Mesendoderm (in vitro differentiated cells): ENCODE data around the gene RXFP1.
A peak's percentile ranks its signal among the peaks of the same experiment; 100 is the strongest.

Experiments used
- DNase-seq: peaks from one replicate; pipeline ENCODE4 v3.0.0; 2013
- H2AK5ac ChIP-seq: 2 replicates; pipeline ENCODE4 v1.6.1; 2013; ENCODE audit warnings: low read length, inconsistent platforms
- H2BK120ac ChIP-seq: 2 replicates; pipeline ENCODE4 v1.6.1; 2013; ENCODE audit warnings: low read depth, mild to moderate bottlenecking, low read length, moderate library complexity, mixed read lengths
- H2BK15ac ChIP-seq: replicated peaks from 2 replicates; pipeline ENCODE4 v1.6.1; 2013; ENCODE audit warnings: low read depth, mild to moderate bottlenecking, moderate library complexity
- H2BK5ac ChIP-seq: 2 replicates; pipeline ENCODE4 v1.6.1; 2013; ENCODE audit warnings: low read length, inconsistent platforms
- H3K18ac ChIP-seq: 2 replicates; pipeline ENCODE4 v1.6.1; 2013; ENCODE audit warnings: mild to moderate bottlenecking, low read length, mixed read lengths
- H3K23ac ChIP-seq: one replicate; pipeline ENCODE4 v1.6.1; 2013; ENCODE audit warnings: low read length
- H3K27ac ChIP-seq: 2 replicates; pipeline ENCODE4 v1.5.1; 2013; ENCODE audit warnings: low read depth, mild to moderate bottlenecking, inconsistent platforms, low read length, moderate library complexity
- H3K27me3 ChIP-seq: 2 replicates; pipeline ENCODE4 v1.6.1; 2013; ENCODE audit warnings: low read length, control low read depth, mild to moderate bottlenecking, inconsistent platforms; ENCODE audit not compliant: insufficient read depth, poor library complexity
- H3K36me3 ChIP-seq: 2 replicates; pipeline ENCODE4 v1.6.1; 2013; ENCODE audit warnings: low read length, inconsistent platforms; ENCODE audit not compliant: control insufficient read depth, insufficient read depth
- H3K4ac ChIP-seq: one replicate; pipeline ENCODE4 v1.6.1; 2013; ENCODE audit warnings: low read depth, mild to moderate bottlenecking, low read length, moderate library complexity
- H3K4me1 ChIP-seq: 2 replicates; pipeline ENCODE4 v1.6.1; 2013; ENCODE audit warnings: low read depth, low read length, inconsistent platforms; ENCODE audit not compliant: control insufficient read depth
- H3K4me2 ChIP-seq: 2 replicates; pipeline ENCODE4 v1.6.1; 2013; ENCODE audit warnings: low read length
- H3K4me3 ChIP-seq: 2 replicates; pipeline ENCODE4 v1.5.1; 2013; ENCODE audit warnings: mild to moderate bottlenecking, low read length
- H3K56ac ChIP-seq: one replicate; pipeline ENCODE4 v1.6.1; 2013; ENCODE audit warnings: low read length
- H3K79me1 ChIP-seq: 2 replicates; pipeline ENCODE4 v1.6.1; 2013; ENCODE audit warnings: low read length, inconsistent platforms
- H3K79me2 ChIP-seq: 2 replicates; pipeline ENCODE4 v1.6.1; 2013; ENCODE audit warnings: mild to moderate bottlenecking, low read length; ENCODE audit not compliant: control insufficient read depth, insufficient read depth
- H3K9ac ChIP-seq: 2 replicates; pipeline ENCODE4 v1.6.1; 2013; ENCODE audit warnings: low read length, inconsistent platforms
- H4K5ac ChIP-seq: one replicate; pipeline ENCODE4 v1.6.1; 2013; ENCODE audit warnings: low read length
- H4K8ac ChIP-seq: one replicate; pipeline ENCODE4 v1.6.1; 2013; ENCODE audit warnings: low read depth, mild to moderate bottlenecking, control low read depth, low read length, moderate library complexity
- WGBS: extraction: QIAGEN DNeasy Blood & Tissue Kit; methylation state at CpG from one replicate; pipeline ENCODE4 v1.1.7; 2013; ENCODE audit warnings: low lambda C conversion rate, missing lambda C conversion rate; ENCODE audit not compliant: insufficient coverage; ENCODE audit errors: extremely low coverage; 5-methylcytosine and 5-hydroxymethylcytosine counted together

Gene RXFP1

DNA sequence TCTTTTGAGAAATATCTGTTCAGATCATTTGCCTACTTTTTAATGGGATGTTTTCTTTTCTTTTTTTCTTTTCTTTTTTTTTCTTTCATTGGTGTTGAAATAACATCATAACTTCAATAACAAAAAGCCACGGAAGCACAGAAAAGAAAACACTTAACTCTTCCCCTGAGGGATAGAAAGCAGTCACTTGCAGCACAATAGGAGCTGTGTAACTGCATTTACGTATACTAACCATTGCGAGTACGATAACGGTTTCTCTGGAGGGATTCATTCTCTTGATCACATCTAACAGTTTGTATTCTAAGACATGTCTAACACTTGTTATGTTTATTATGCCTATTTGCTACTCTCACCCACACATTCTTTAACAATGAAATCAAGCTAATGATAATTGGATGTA, 122.7 kb downstream of the RXFP1 start:
- no peak overlapping the region for H3K4me2 ChIP-seq
- no CpG with 5 or more reads among the region's 5 CpGs for WGBS

GRCh38 chr4:158644760-158645159, 123.1 kb downstream of the RXFP1 start:
- WGBS, result no CpG with 5 or more reads among the region's 3 CpGs
- no peak overlapping the region for H3K18ac ChIP-seq
- H3K4ac ChIP-seq, result no peak overlapping the region
- H3K56ac ChIP-seq, result no peak overlapping the region
- no peak overlapping the region for H3K4me3 ChIP-seq
- no peaks in the 10 kb centered on the region for H3K27me3 ChIP-seq
- no peak overlapping the region for H2BK120ac ChIP-seq
- H3K79me1 ChIP-seq, result no peaks in the 10 kb centered on the region
- no peak overlapping the region for H2BK5ac ChIP-seq
- no peaks in the 10 kb centered on the region for H3K36me3 ChIP-seq
- no peak overlapping the region for H2AK5ac ChIP-seq
- no peak overlapping the region for H3K27ac ChIP-seq
- no peak overlapping the region for H2BK15ac ChIP-seq
- no peaks in the 10 kb centered on the region for H3K4me1 ChIP-seq
- no peak overlapping the region for H3K9ac ChIP-seq
- no peak overlapping the region for H3K4me2 ChIP-seq
- no peak overlapping the region for H4K8ac ChIP-seq
- no peaks in the 10 kb centered on the region for H3K79me2 ChIP-seq
- H4K5ac ChIP-seq, result no peak overlapping the region
- DNase-seq, result no peak
- no peak overlapping the region for H3K23ac ChIP-seq

More for the DNA sequence above, 122.7 kb downstream of the RXFP1 start:
- H3K4me1 ChIP-seq, result no peaks in the 10 kb centered on the region
- H2BK15ac ChIP-seq, result no peak overlapping the region
- no peaks in the 10 kb centered on the region for H3K79me2 ChIP-seq
- no peak overlapping the region for H3K9ac ChIP-seq
- H3K18ac ChIP-seq, result no peak overlapping the region
- no peaks in the 10 kb centered on the region for H3K79me1 ChIP-seq
- H3K27ac ChIP-seq, result no peak overlapping the region
- no peak overlapping the region for H4K5ac ChIP-seq
- no peaks in the 10 kb centered on the region for H3K36me3 ChIP-seq
- no peak overlapping the region for H3K4ac ChIP-seq
- no peaks in the 10 kb centered on the region for H3K27me3 ChIP-seq
- no peak overlapping the region for H2BK5ac ChIP-seq
- H3K4me3 ChIP-seq, result no peak overlapping the region
- DNase-seq, result no peak
- H3K56ac ChIP-seq, result no peak overlapping the region
- no peak overlapping the region for H4K8ac ChIP-seq
- H3K23ac ChIP-seq, result no peak overlapping the region
- H2BK120ac ChIP-seq, result no peak overlapping the region
- H2AK5ac ChIP-seq, result no peak overlapping the region

- Histone ChIP-seq H3K4me1 (no peaks in the 10 kb centered on the region), H3K79me1 (no peaks in the 10 kb centered on the region), H3K18ac (no peak overlapping the region), H3K9ac (no peak overlapping the region), H3K36me3 (no peaks in the 10 kb centered on the region), H2BK5ac (no peak overlapping the region), H4K5ac (no peak overlapping the region), H3K4me3 (no peak overlapping the region), H3K23ac (no peak overlapping the region), H3K4ac (no peak overlapping the region), H4K8ac (no peak overlapping the region), H3K79me2 (no peaks in the 10 kb centered on the region), H3K27ac (no peak overlapping the region), H2BK120ac (no peak overlapping the region), H3K27me3 (no peaks in the 10 kb centered on the region), H3K4me2 (no peak overlapping the region), H3K56ac (no peak overlapping the region), H2AK5ac (no peak overlapping the region), H2BK15ac (no peak overlapping the region)
- WGBS, result no CpG with 5 or more reads among the region's 4 CpGs
- no peak for DNase-seq
Measured at GRCh38 chr4:158649111-158649680, 127.5 kb downstream of the RXFP1 start.

- Histone ChIP-seq H3K79me1 (no peaks in the 10 kb centered on the region), H3K79me2 (no peaks in the 10 kb centered on the region), H4K5ac (no peak overlapping the region), H3K56ac (no peak overlapping the region), H3K18ac (no peak overlapping the region), H3K27me3 (no peaks in the 10 kb centered on the region), H3K4me3 (no peak overlapping the region), H3K4me2 (no peak overlapping the region), H3K9ac (no peak overlapping the region), H3K36me3 (no peaks in the 10 kb centered on the region), H3K23ac (no peak overlapping the region), H3K4ac (no peak overlapping the region), H2BK5ac (no peak overlapping the region), H2BK15ac (no peak overlapping the region), H3K4me1 (no peaks in the 10 kb centered on the region), H4K8ac (no peak overlapping the region), H2BK120ac (no peak overlapping the region), H3K27ac (no peak overlapping the region), H2AK5ac (no peak overlapping the region)
- WGBS, result no CpG with 5 or more reads among the region's 2 CpGs
- DNase-seq, result no peak
Measured at GRCh38 chr4:158652920-158653319, 131.2 kb downstream of the RXFP1 start.

- no CpG with 5 or more reads among the region's 1 CpG for WGBS
- H3K4me1 ChIP-seq, result no peaks in the 10 kb centered on the region
Measured at GRCh38 chr4:158656439-158656838, 134.8 kb downstream of the RXFP1 start.

DNA sequence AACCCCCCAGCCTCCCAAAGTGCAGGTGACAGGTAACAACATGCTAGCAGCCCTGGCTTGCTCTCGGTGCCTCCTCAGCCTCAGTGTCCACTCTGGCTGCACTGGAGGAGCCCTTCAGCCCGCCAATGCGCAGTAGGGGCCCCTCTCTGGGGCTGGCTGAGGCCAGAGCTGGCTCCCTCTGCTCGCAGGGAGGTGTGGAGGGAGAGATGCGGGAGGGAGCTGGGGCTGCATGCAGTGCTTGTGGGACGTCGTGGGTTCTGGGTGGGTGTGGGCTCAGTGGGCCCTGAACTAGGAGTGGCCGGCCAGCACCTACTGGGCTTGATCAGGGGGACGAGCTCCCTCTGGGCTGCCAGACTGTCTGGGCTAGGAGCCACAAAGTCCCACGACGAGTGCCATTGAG, 135.6 kb downstream of the RXFP1 start:
- no peak overlapping the region for H4K5ac ChIP-seq
- no peaks in the 10 kb centered on the region for H3K79me1 ChIP-seq
- no peak overlapping the region for H2BK15ac ChIP-seq
- H3K4me2 ChIP-seq, result no peak overlapping the region
- H3K23ac ChIP-seq, result no peak overlapping the region
- H3K27me3 ChIP-seq, result no peaks in the 10 kb centered on the region
- H3K18ac ChIP-seq, result no peak overlapping the region
- no peak overlapping the region for H4K8ac ChIP-seq
- H3K4me3 ChIP-seq, result no peak overlapping the region
- no peak overlapping the region for H3K9ac ChIP-seq
- no peak overlapping the region for H2AK5ac ChIP-seq
- no peak overlapping the region for H2BK5ac ChIP-seq
- H2BK120ac ChIP-seq, result no peak overlapping the region
- no peak overlapping the region for H3K56ac ChIP-seq
- no peak overlapping the region for H3K27ac ChIP-seq
- no peaks in the 10 kb centered on the region for H3K79me2 ChIP-seq
- no peak for DNase-seq
- H3K4me1 ChIP-seq, result no peaks in the 10 kb centered on the region
- no CpG with 5 or more reads among the region's 11 CpGs for WGBS
- H3K36me3 ChIP-seq, result no peaks in the 10 kb centered on the region
- no peak overlapping the region for H3K4ac ChIP-seq

More at GRCh38 chr4:158656439-158656838, 134.8 kb downstream of the RXFP1 start:
- Histone ChIP-seq H3K36me3 (no peaks in the 10 kb centered on the region), H3K23ac (no peak overlapping the region), H2BK15ac (no peak overlapping the region), H3K4ac (no peak overlapping the region), H4K5ac (no peak overlapping the region), H3K79me1 (no peaks in the 10 kb centered on the region), H2BK5ac (no peak overlapping the region), H2AK5ac (no peak overlapping the region), H3K27ac (no peak overlapping the region), H4K8ac (no peak overlapping the region), H3K4me3 (no peak overlapping the region), H2BK120ac (no peak overlapping the region), H3K79me2 (no peaks in the 10 kb centered on the region), H3K9ac (no peak overlapping the region), H3K27me3 (no peaks in the 10 kb centered on the region), H3K18ac (no peak overlapping the region), H3K4me2 (no peak overlapping the region), H3K56ac (no peak overlapping the region)
- peak; percentile 76 for DNase-seq
